ENCODE data around the gene IGLL1. TPM values are rescaled to one million over a fixed set of nuclear protein-coding genes. Genes with fewer than 3 reads are reported as not detected.

IGLL1 gene
- total RNA-seq, 1 donor: not detected

- peaks cover 3% of the 10 kb centered on the region for H3K27me3 ChIP-seq (ENCODE audit: insufficient read depth, low read length)
- H3K9me3 ChIP-seq (ENCODE audit: low read depth, low read length): no peaks in the 10 kb centered on the region
- no peak overlapping the region for H3K4me2 ChIP-seq (ENCODE audit: insufficient read depth, low read length)
- peaks cover 2% of the 10 kb centered on the region for H3K4me1 ChIP-seq (ENCODE audit: insufficient read depth, low read length)
- no peak for TF ChIP-seq CTCF (IDR thresholded peaks at IDR 0.05; ENCODE audit: extremely low read depth, low read depth, low read length)
- DNase-seq (ENCODE audit: insufficient read length, low spot score, missing footprints): no peak
- no peak overlapping the region for H3K4me3 ChIP-seq (ENCODE audit: insufficient read depth, low read length)
- no peak overlapping the region for H3K27ac ChIP-seq (ENCODE audit: low read depth, low read length)
- H2AFZ ChIP-seq (ENCODE audit: low read length): no peak overlapping the region
- H3K79me2 ChIP-seq (ENCODE audit: insufficient read depth, low read length): no peaks in the 10 kb centered on the region
- no peaks in the 10 kb centered on the region for H3K36me3 ChIP-seq (ENCODE audit: insufficient read depth, low read length)
- H4K20me1 ChIP-seq (ENCODE audit: insufficient read depth, low read length): no peaks in the 10 kb centered on the region
Measured at GRCh38 chr22:23534201-23534850, 45.8 kb downstream of the IGLL1 start.

GRCh38 chr22:23533771-23534191 lies 46.3 kb downstream of the IGLL1 start:
- Histone ChIP-seq H3K27me3 (ENCODE audit: insufficient read depth, low read length) (peaks cover 3% of the 10 kb centered on the region), H4K20me1 (ENCODE audit: insufficient read depth, low read length) (no peaks in the 10 kb centered on the region), H2AFZ (ENCODE audit: low read length) (no peak overlapping the region), H3K36me3 (ENCODE audit: insufficient read depth, low read length) (no peaks in the 10 kb centered on the region), H3K79me2 (ENCODE audit: insufficient read depth, low read length) (no peaks in the 10 kb centered on the region), H3K27ac (ENCODE audit: low read depth, low read length) (no peak overlapping the region), H3K4me2 (ENCODE audit: insufficient read depth, low read length) (no peak overlapping the region), H3K9me3 (ENCODE audit: low read depth, low read length) (no peaks in the 10 kb centered on the region), H3K4me3 (ENCODE audit: insufficient read depth, low read length) (no peak overlapping the region), H3K4me1 (ENCODE audit: insufficient read depth, low read length) (no peaks in the 10 kb centered on the region)
- TF ChIP-seq CTCF (IDR thresholded peaks at IDR 0.05; ENCODE audit: extremely low read depth, low read depth, low read length): no peak
- DNase-seq (ENCODE audit: insufficient read length, low spot score, missing footprints): no peak

- Histone ChIP-seq H3K27ac (ENCODE audit: low read depth, low read length) (no peak overlapping the region), H3K4me2 (ENCODE audit: insufficient read depth, low read length) (no peak overlapping the region), H3K27me3 (ENCODE audit: insufficient read depth, low read length) (no peaks in the 10 kb centered on the region), H4K20me1 (ENCODE audit: insufficient read depth, low read length) (no peaks in the 10 kb centered on the region), H3K4me3 (ENCODE audit: insufficient read depth, low read length) (no peak overlapping the region), H3K36me3 (ENCODE audit: insufficient read depth, low read length) (no peaks in the 10 kb centered on the region), H3K79me2 (ENCODE audit: insufficient read depth, low read length) (no peaks in the 10 kb centered on the region), H3K4me1 (ENCODE audit: insufficient read depth, low read length) (no peaks in the 10 kb centered on the region), H3K9me3 (ENCODE audit: low read depth, low read length) (no peaks in the 10 kb centered on the region), H2AFZ (ENCODE audit: low read length) (no peak overlapping the region)
- DNase-seq (ENCODE audit: insufficient read length, low spot score, missing footprints): peak; percentile 63
- peak; percentile 24 for TF ChIP-seq CTCF (IDR thresholded peaks at IDR 0.05; ENCODE audit: extremely low read depth, low read depth, low read length)
Measured at GRCh38 chr22:23533328-23533762, 46.7 kb downstream of the IGLL1 start.

- Histone ChIP-seq H3K27me3 (ENCODE audit: insufficient read depth, low read length) (no peaks in the 10 kb centered on the region), H3K36me3 (ENCODE audit: insufficient read depth, low read length) (no peaks in the 10 kb centered on the region), H3K9me3 (ENCODE audit: low read depth, low read length) (no peaks in the 10 kb centered on the region), H3K4me3 (ENCODE audit: insufficient read depth, low read length) (no peak overlapping the region), H3K4me1 (ENCODE audit: insufficient read depth, low read length) (no peaks in the 10 kb centered on the region), H3K27ac (ENCODE audit: low read depth, low read length) (no peak overlapping the region), H4K20me1 (ENCODE audit: insufficient read depth, low read length) (no peaks in the 10 kb centered on the region), H2AFZ (ENCODE audit: low read length) (no peak overlapping the region), H3K4me2 (ENCODE audit: insufficient read depth, low read length) (no peak overlapping the region), H3K79me2 (ENCODE audit: insufficient read depth, low read length) (no peaks in the 10 kb centered on the region)
- TF ChIP-seq CTCF (IDR thresholded peaks at IDR 0.05; ENCODE audit: extremely low read depth, low read depth, low read length): no peak
- DNase-seq (ENCODE audit: insufficient read length, low spot score, missing footprints): no peak
Measured at GRCh38 chr22:23532731-23533130, 47.4 kb downstream of the IGLL1 start.
